ENCODE data around the gene MEGF6. TPM values are rescaled to one million over a fixed set of nuclear protein-coding genes. Genes with fewer than 3 reads are reported as not detected.

MEGF6 gene
- total RNA-seq, 1 donor: 85.4 TPM

DNA sequence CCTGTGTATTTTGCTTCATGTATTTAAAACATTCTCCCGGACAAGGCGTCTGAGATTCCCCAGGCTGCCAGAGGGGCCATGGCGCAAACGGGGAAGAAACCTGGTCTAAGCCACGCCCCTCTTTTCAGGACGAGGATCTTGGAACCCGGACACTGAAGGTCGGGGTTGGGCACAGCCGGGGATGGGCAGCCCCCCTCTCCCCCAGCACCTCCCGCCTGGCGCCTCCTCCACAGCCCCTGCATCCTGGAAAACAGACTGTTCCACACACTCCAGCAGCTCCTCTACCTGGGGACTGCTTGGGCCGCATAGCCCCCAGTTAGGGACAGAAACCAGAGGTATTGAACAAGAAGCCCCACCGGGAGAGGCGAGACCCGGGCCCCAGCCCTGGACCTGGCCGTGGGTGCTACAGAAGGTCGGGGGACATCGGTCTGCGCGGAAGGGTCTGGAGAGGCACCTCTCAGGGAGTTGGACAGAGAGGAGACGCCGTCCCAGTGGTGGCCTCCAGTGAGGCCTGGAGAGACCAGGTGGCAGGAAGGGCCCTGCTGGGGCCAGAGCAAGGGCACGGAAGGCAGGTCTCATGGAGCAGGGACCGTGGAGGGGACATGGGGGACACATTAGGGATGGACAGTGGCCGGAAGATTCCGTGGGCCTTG is 46.4 kb upstream of the MEGF6 start:
- no peaks in the 10 kb centered on the region for H3K9me3 ChIP-seq (ENCODE audit: low read depth, low read length)
- H3K4me1 ChIP-seq (ENCODE audit: insufficient read depth, low read length): no peaks in the 10 kb centered on the region
- H3K27ac ChIP-seq (ENCODE audit: low read depth, low read length): no peak overlapping the region
- H4K20me1 ChIP-seq (ENCODE audit: insufficient read depth, low read length): no peaks in the 10 kb centered on the region
- no peak overlapping the region for H3K4me3 ChIP-seq (ENCODE audit: insufficient read depth, low read length)
- DNase-seq (ENCODE audit: insufficient read length, low spot score, missing footprints): no peak
- H3K79me2 ChIP-seq (ENCODE audit: insufficient read depth, low read length): no peaks in the 10 kb centered on the region
- H3K4me2 ChIP-seq (ENCODE audit: insufficient read depth, low read length): no peak overlapping the region
- TF ChIP-seq, protein P1, sequence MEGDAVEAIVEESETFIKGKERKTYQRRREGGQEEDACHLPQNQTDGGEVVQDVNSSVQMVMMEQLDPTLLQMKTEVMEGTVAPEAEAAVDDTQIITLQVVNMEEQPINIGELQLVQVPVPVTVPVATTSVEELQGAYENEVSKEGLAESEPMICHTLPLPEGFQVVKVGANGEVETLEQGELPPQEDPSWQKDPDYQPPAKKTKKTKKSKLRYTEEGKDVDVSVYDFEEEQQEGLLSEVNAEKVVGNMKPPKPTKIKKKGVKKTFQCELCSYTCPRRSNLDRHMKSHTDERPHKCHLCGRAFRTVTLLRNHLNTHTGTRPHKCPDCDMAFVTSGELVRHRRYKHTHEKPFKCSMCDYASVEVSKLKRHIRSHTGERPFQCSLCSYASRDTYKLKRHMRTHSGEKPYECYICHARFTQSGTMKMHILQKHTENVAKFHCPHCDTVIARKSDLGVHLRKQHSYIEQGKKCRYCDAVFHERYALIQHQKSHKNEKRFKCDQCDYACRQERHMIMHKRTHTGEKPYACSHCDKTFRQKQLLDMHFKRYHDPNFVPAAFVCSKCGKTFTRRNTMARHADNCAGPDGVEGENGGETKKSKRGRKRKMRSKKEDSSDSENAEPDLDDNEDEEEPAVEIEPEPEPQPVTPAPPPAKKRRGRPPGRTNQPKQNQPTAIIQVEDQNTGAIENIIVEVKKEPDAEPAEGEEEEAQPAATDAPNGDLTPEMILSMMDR (IDR thresholded peaks at IDR 0.05; ENCODE audit: extremely low read depth, low read depth, low read length): no peak
- no peak overlapping the region for H2AFZ ChIP-seq (ENCODE audit: low read length)
- peaks cover 45% of the 10 kb centered on the region for H3K27me3 ChIP-seq (ENCODE audit: insufficient read depth, low read length)
- no peaks in the 10 kb centered on the region for H3K36me3 ChIP-seq (ENCODE audit: insufficient read depth, low read length)

DNA sequence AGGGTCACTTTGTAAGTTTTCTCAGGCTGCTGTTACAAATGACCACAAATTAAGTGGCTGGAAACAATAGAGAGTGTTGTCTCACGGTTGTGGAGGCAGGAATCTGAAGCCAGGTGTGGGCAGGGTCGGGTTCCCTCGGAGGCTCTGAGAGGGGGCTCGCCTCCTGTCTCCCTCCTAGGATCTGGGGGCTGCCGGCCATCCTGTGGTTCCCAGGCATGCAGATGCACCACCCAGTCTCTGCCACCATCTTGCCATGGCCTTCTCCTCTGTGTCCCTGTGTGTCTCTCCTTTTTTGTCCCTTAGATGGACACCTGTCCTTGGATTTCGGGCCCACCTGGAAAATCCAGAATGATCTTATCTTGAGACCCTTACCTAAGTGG is 45.8 kb upstream of the MEGF6 start:
- H3K36me3 ChIP-seq (ENCODE audit: insufficient read depth, low read length): no peaks in the 10 kb centered on the region
- no peaks in the 10 kb centered on the region for H3K79me2 ChIP-seq (ENCODE audit: insufficient read depth, low read length)
- H3K4me2 ChIP-seq (ENCODE audit: insufficient read depth, low read length): no peak overlapping the region
- no peak overlapping the region for H3K27ac ChIP-seq (ENCODE audit: low read depth, low read length)
- H3K27me3 ChIP-seq (ENCODE audit: insufficient read depth, low read length): peaks cover 50% of the 10 kb centered on the region
- no peaks in the 10 kb centered on the region for H3K4me1 ChIP-seq (ENCODE audit: insufficient read depth, low read length)
- no peaks in the 10 kb centered on the region for H4K20me1 ChIP-seq (ENCODE audit: insufficient read depth, low read length)
- H3K4me3 ChIP-seq (ENCODE audit: insufficient read depth, low read length): no peak overlapping the region
- TF ChIP-seq, protein P1 (IDR thresholded peaks at IDR 0.05; ENCODE audit: extremely low read depth, low read depth, low read length): no peak
- no peak overlapping the region for H2AFZ ChIP-seq (ENCODE audit: low read length)
- no peak for DNase-seq (ENCODE audit: insufficient read length, low spot score, missing footprints)
- H3K9me3 ChIP-seq (ENCODE audit: low read depth, low read length): no peaks in the 10 kb centered on the region

DNA sequence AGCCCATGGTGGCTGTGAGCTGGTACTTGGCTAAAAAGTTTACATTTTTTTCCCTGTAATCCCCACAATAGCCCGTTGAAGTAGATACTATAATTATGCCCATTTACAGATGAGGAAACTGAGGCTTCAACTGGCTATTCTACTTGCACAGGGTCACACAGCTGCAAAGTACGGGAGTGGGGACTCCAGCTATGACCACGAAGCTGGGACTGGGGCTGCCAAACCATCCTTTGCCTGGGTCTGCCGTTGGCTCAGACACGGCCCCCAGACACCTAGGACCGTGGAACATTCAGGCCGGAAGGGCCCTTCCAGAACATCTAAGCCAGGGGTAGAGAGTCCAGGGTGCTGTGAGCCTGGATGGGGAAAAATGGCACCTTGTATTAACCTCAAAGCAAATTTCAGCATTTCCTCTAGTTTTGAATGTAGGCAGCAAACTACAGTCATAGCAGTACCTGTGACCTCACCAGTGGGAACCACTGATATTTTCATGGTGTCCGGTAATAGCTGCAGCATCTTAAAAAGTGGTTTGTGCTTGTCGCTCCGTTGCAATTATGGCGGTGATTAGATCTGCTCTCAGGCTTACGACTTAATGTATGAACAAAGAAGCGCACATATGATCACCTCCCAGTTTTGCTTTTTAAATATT is 45.3 kb upstream of the MEGF6 start:
- no peak for DNase-seq (ENCODE audit: insufficient read length, low spot score, missing footprints)
- H3K4me1 ChIP-seq (ENCODE audit: insufficient read depth, low read length): no peaks in the 10 kb centered on the region
- no peak overlapping the region for H3K4me3 ChIP-seq (ENCODE audit: insufficient read depth, low read length)
- no peaks in the 10 kb centered on the region for H3K36me3 ChIP-seq (ENCODE audit: insufficient read depth, low read length)
- no peak overlapping the region for H2AFZ ChIP-seq (ENCODE audit: low read length)
- H3K4me2 ChIP-seq (ENCODE audit: insufficient read depth, low read length): no peak overlapping the region
- no peaks in the 10 kb centered on the region for H3K9me3 ChIP-seq (ENCODE audit: low read depth, low read length)
- TF ChIP-seq, protein P1 (IDR thresholded peaks at IDR 0.05; ENCODE audit: extremely low read depth, low read depth, low read length): no peak
- no peak overlapping the region for H3K27ac ChIP-seq (ENCODE audit: low read depth, low read length)
- no peaks in the 10 kb centered on the region for H4K20me1 ChIP-seq (ENCODE audit: insufficient read depth, low read length)
- no peaks in the 10 kb centered on the region for H3K79me2 ChIP-seq (ENCODE audit: insufficient read depth, low read length)
- H3K27me3 ChIP-seq (ENCODE audit: insufficient read depth, low read length): peaks cover 54% of the 10 kb centered on the region

DNA sequence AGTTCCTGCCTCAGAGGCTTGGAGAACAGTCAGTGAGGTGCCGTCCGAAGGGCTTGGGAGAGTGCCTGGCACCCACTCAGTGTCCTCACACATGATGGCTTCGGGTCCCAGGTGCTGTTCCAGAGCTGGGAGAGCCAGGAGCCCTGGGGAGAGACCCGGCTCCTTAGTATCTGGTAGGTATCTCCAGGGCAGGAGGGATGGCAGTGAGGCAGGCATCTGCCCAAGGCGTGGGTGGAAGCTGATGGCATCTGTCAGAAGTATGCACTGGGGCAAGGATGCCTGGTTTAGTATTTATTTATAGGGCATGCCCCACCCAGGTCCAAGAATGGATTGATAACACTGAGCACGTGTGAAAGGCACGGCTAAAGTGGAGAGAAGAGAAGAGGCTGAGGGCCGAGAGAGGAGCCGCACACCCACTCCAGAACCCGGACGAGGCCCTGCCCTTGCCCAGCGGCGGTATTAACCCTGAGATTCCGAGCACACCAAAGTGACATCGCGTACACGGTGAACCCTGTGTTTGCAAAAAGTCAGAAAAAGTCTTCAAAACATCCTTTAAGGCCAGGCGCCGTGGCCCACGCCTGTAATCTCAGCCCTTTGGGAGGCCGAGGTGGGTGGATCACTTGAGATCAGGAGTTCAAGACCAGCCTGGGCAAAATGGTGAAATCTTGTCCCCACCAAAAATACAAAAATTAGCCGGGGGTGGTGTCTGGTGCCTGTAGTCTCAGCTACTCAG is 43.4 kb upstream of the MEGF6 start:
- H3K27me3 ChIP-seq (ENCODE audit: insufficient read depth, low read length): peaks cover 64% of the 10 kb centered on the region

More for the DNA sequence above, 43.4 kb upstream of the MEGF6 start:
- H3K4me2 ChIP-seq (ENCODE audit: insufficient read depth, low read length): no peak overlapping the region
- H3K4me1 ChIP-seq (ENCODE audit: insufficient read depth, low read length): no peaks in the 10 kb centered on the region
- no peak for DNase-seq (ENCODE audit: insufficient read length, low spot score, missing footprints)
- no peak overlapping the region for H3K4me3 ChIP-seq (ENCODE audit: insufficient read depth, low read length)
- H3K27ac ChIP-seq (ENCODE audit: low read depth, low read length): no peak overlapping the region
- no peak overlapping the region for H2AFZ ChIP-seq (ENCODE audit: low read length)
- no peaks in the 10 kb centered on the region for H4K20me1 ChIP-seq (ENCODE audit: insufficient read depth, low read length)
- no peaks in the 10 kb centered on the region for H3K36me3 ChIP-seq (ENCODE audit: insufficient read depth, low read length)
- H3K79me2 ChIP-seq (ENCODE audit: insufficient read depth, low read length): peaks cover under 1% of the 10 kb centered on the region
- TF ChIP-seq, protein P1 (IDR thresholded peaks at IDR 0.05; ENCODE audit: extremely low read depth, low read depth, low read length): no peak
- H3K9me3 ChIP-seq (ENCODE audit: low read depth, low read length): no peaks in the 10 kb centered on the region
